HEK293 (cell line): Measurements from ENCODE around the gene SLC40A1.

Experiments
- BCL11A ChIP-seq: fragments of 450-650 bp; formaldehyde crosslinking; IDR thresholded peaks from 2 replicates; pipeline ENCODE4 v1.5.1; 2016; ENCODE audit warnings: low read depth, missing biosample characterization, missing genetic modification characterization
- GFI1B ChIP-seq: fragments of 450-650 bp; formaldehyde crosslinking; IDR thresholded peaks from 2 replicates; pipeline ENCODE4 v1.5.1; 2016; ENCODE audit warnings: missing biosample characterization, missing genetic modification characterization
- MYNN ChIP-seq: fragments of 450-650 bp; formaldehyde crosslinking; IDR thresholded peaks from 2 replicates; pipeline ENCODE4 v1.5.1; 2016; ENCODE audit warnings: missing biosample characterization, missing genetic modification characterization, borderline replicate concordance
- REPIN1 ChIP-seq: fragments of 450-650 bp; formaldehyde crosslinking; IDR thresholded peaks from 2 replicates; pipeline ENCODE4 v1.5.1; 2017; ENCODE audit warnings: missing biosample characterization, missing genetic modification characterization, low read depth
- SCRT1 ChIP-seq: fragments of 450-650 bp; formaldehyde crosslinking; IDR thresholded peaks from 2 replicates; pipeline ENCODE4 v1.5.1; 2016; ENCODE audit warnings: missing biosample characterization, missing genetic modification characterization, borderline replicate concordance
- TRIM28 ChIP-seq: IDR thresholded peaks from 2 replicates; pipeline ENCODE4 v1.6.1; 2011; ENCODE audit warnings: low read length, control low read depth, borderline replicate concordance
- ZBTB20 ChIP-seq: fragments of 450-650 bp; formaldehyde crosslinking; IDR thresholded peaks from 2 replicates; pipeline ENCODE4 v1.5.1; 2016; ENCODE audit warnings: missing biosample characterization, missing genetic modification characterization
- ZBTB7A ChIP-seq: fragments of 450-650 bp; formaldehyde crosslinking; IDR thresholded peaks from 2 replicates; pipeline ENCODE4 v1.5.1; 2016; ENCODE audit warnings: low read depth, missing biosample characterization, missing genetic modification characterization
- ZNF175 ChIP-seq: fragments of 450-650 bp; formaldehyde crosslinking; IDR thresholded peaks from 2 replicates; pipeline ENCODE4 v1.5.1; 2016; ENCODE audit warnings: missing biosample characterization, missing genetic modification characterization
- ZNF292 ChIP-seq: fragments of 450-650 bp; formaldehyde crosslinking; IDR thresholded peaks from 2 replicates; pipeline ENCODE4 v1.5.1; 2016; ENCODE audit warnings: low read depth, missing biosample characterization, missing genetic modification characterization, borderline replicate concordance
- ZNF311 ChIP-seq: fragments of 450-650 bp; formaldehyde crosslinking; IDR thresholded peaks from 2 replicates; pipeline ENCODE4 v1.5.1; 2017; ENCODE audit warnings: missing biosample characterization, missing genetic modification characterization, borderline replicate concordance
- ZNF366 ChIP-seq: fragments of 450-650 bp; formaldehyde crosslinking; conservative IDR thresholded peaks from 2 replicates; pipeline ENCODE4 v1.5.1; 2016; ENCODE audit warnings: missing biosample characterization, missing genetic modification characterization
- ZNF473 ChIP-seq: fragments of 450-650 bp; formaldehyde crosslinking; IDR thresholded peaks from 2 replicates; pipeline ENCODE4 v1.5.1; 2017; ENCODE audit warnings: missing biosample characterization, missing genetic modification characterization
- ZNF521 ChIP-seq: fragments of 450-650 bp; formaldehyde crosslinking; IDR thresholded peaks from 2 replicates; pipeline ENCODE4 v1.5.1; 2017; ENCODE audit warnings: missing biosample characterization, mild to moderate bottlenecking, missing genetic modification characterization
- ZNF571 ChIP-seq: fragments of 450-650 bp; formaldehyde crosslinking; IDR thresholded peaks from 2 replicates; pipeline ENCODE4 v1.5.0; 2017; ENCODE audit warnings: missing biosample characterization, missing genetic modification characterization
- ZNF585B ChIP-seq: fragments of 450-650 bp; formaldehyde crosslinking; IDR thresholded peaks from 2 replicates; pipeline ENCODE4 v1.5.1; 2016; ENCODE audit warnings: missing biosample characterization, missing genetic modification characterization
- ZNF624 ChIP-seq: fragments of 450-650 bp; formaldehyde crosslinking; IDR thresholded peaks from 2 replicates; pipeline ENCODE4 v1.5.1; 2017; ENCODE audit warnings: missing biosample characterization, missing genetic modification characterization
- ZNF747 ChIP-seq: fragments of 450-650 bp; formaldehyde crosslinking; IDR thresholded peaks from 2 replicates; pipeline ENCODE4 v1.5.1; 2016; ENCODE audit warnings: missing biosample characterization, missing genetic modification characterization
- ZSCAN16 ChIP-seq: fragments of 450-650 bp; formaldehyde crosslinking; IDR thresholded peaks from 2 replicates; pipeline ENCODE4 v1.5.1; 2016; ENCODE audit warnings: missing biosample characterization, missing genetic modification characterization
- TF ChIP-seq, protein P1 (sequence below): sonication (generic); formaldehyde crosslinking; IDR thresholded peaks from 2 replicates; pipeline ENCODE4 v1.8.1; 2022; ENCODE audit warnings: mild to moderate bottlenecking, moderate library complexity, missing genetic modification reagents
- TF ChIP-seq, protein P2 (sequence below): fragments of 450-650 bp; formaldehyde crosslinking; conservative IDR thresholded peaks from 2 replicates; pipeline ENCODE4 v1.5.1; 2016; ENCODE audit warnings: low read depth, missing biosample characterization, missing genetic modification characterization
- TF ChIP-seq, protein P3 (sequence below): fragments of 450-650 bp; formaldehyde crosslinking; IDR thresholded peaks from 2 replicates; pipeline ENCODE4 v1.5.1; 2016; ENCODE audit warnings: missing biosample characterization, missing genetic modification characterization
- TF ChIP-seq, protein P4 (sequence below): fragments of 450-650 bp; formaldehyde crosslinking; IDR thresholded peaks from 2 replicates; pipeline ENCODE4 v1.5.1; 2017; ENCODE audit warnings: missing biosample characterization, missing genetic modification characterization
- TF ChIP-seq, protein P5 (sequence below): IDR thresholded peaks from 2 replicates; pipeline ENCODE4 v1.6.1; 2011; ENCODE audit warnings: mild to moderate bottlenecking, low read depth, low read length, borderline replicate concordance
- TF ChIP-seq, protein P6 (sequence below): fragments of 450-650 bp; formaldehyde crosslinking; IDR thresholded peaks from 2 replicates; pipeline ENCODE4 v1.5.1; 2016; ENCODE audit warnings: missing biosample characterization, missing genetic modification characterization
- TF ChIP-seq, protein P7 (sequence below): fragments of 450-650 bp; formaldehyde crosslinking; IDR thresholded peaks from 2 replicates; pipeline ENCODE4 v1.5.1; 2016; ENCODE audit warnings: missing biosample characterization, missing genetic modification characterization

The SLC40A1 gene

DNA sequence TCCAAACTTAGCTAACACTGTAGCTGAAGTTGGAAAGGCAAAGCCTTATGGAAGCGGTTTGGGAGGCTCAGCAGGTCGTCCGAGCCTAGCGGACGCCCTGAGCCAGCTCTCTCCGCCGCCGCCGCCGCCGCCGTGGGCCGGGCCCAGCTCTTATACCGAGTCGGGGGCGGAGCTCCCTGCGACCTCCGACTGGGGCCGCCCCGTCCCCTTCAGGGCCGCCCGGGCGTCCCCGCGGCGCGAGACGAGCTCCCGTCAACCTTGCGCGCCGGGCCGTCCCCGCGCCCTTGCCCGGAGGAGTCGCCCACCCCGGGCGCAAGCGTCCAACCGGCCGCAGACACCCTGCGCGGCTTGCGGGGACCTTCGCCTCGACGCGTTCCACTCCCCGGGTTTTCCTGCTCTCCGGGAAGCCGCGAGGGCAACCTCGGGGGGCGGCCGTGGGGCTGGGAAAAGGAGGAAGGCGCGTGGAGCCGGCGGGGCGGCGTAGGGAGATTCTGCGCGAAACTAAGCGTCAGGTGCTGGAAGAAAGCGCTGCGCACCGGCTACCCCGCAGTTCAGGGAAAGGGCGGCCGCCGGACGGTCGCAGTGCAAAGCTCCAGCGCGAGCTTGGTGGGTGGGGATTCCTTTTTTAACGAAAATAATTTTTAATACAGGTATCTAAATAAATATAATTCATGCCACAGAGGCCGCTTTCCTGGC is at the start of gene SLC40A1 (continued):
- TF ChIP-seq ZNF175 (no peak), ZNF747 (tag by site-specific recombination) (no peak), ZNF585B (tag by site-specific recombination) (no peak), GFI1B (tag by site-specific recombination) (no peak), SCRT1 (tag by site-specific recombination) (no peak), ZSCAN16 (tag by site-specific recombination) (no peak), ZBTB20 (tag by site-specific recombination) (peak; percentile 85), ZNF473 (tag by site-specific recombination) (no peak), ZNF624 (tag by site-specific recombination) (no peak), ZNF366 (tag by site-specific recombination) (no peak), ZNF521 (tag by site-specific recombination) (no peak), ZNF311 (no peak), ZBTB7A (no peak), MYNN (tag by site-specific recombination) (no peak), TRIM28 (no peak), ZNF292 (tag by site-specific recombination) (no peak), BCL11A (tag by site-specific recombination) (no peak), REPIN1 (tag by site-specific recombination) (no peak), ZNF571 (tag by site-specific recombination) (no peak)
- TF ChIP-seq, protein P1, sequence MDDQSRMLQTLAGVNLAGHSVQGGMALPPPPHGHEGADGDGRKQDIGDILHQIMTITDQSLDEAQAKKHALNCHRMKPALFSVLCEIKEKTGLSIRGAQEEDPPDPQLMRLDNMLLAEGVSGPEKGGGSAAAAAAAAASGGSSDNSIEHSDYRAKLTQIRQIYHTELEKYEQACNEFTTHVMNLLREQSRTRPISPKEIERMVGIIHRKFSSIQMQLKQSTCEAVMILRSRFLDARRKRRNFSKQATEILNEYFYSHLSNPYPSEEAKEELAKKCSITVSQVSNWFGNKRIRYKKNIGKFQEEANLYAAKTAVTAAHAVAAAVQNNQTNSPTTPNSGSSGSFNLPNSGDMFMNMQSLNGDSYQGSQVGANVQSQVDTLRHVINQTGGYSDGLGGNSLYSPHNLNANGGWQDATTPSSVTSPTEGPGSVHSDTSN (CRISPR knock-in tag): peak; percentile 62
- TF ChIP-seq, protein P2, sequence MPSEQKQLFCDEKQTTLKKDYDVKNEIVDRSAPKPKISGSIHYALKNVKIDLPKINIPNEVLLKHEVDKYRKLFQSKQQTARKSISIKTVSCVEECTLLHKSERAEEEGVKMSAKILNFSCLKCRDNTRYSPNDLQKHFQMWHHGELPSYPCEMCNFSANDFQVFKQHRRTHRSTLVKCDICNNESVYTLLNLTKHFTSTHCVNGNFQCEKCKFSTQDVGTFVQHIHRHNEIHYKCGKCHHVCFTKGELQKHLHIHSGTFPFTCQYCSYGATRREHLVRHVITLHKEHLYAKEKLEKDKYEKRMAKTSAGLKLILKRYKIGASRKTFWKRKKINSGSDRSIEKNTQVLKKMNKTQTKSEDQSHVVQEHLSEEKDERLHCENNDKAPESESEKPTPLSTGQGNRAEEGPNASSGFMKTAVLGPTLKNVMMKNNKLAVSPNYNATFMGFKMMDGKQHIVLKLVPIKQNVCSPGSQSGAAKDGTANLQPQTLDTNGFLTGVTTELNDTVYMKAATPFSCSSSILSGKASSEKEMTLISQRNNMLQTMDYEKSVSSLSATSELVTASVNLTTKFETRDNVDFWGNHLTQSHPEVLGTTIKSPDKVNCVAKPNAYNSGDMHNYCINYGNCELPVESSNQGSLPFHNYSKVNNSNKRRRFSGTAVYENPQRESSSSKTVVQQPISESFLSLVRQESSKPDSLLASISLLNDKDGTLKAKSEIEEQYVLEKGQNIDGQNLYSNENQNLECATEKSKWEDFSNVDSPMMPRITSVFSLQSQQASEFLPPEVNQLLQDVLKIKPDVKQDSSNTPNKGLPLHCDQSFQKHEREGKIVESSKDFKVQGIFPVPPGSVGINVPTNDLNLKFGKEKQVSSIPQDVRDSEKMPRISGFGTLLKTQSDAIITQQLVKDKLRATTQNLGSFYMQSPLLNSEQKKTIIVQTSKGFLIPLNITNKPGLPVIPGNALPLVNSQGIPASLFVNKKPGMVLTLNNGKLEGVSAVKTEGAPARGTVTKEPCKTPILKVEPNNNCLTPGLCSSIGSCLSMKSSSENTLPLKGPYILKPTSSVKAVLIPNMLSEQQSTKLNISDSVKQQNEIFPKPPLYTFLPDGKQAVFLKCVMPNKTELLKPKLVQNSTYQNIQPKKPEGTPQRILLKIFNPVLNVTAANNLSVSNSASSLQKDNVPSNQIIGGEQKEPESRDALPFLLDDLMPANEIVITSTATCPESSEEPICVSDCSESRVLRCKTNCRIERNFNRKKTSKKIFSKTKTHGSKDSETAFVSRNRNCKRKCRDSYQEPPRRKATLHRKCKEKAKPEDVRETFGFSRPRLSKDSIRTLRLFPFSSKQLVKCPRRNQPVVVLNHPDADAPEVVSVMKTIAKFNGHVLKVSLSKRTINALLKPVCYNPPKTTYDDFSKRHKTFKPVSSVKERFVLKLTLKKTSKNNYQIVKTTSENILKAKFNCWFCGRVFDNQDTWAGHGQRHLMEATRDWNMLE (tag by site-specific recombination): no peak
- TF ChIP-seq, protein P3, sequence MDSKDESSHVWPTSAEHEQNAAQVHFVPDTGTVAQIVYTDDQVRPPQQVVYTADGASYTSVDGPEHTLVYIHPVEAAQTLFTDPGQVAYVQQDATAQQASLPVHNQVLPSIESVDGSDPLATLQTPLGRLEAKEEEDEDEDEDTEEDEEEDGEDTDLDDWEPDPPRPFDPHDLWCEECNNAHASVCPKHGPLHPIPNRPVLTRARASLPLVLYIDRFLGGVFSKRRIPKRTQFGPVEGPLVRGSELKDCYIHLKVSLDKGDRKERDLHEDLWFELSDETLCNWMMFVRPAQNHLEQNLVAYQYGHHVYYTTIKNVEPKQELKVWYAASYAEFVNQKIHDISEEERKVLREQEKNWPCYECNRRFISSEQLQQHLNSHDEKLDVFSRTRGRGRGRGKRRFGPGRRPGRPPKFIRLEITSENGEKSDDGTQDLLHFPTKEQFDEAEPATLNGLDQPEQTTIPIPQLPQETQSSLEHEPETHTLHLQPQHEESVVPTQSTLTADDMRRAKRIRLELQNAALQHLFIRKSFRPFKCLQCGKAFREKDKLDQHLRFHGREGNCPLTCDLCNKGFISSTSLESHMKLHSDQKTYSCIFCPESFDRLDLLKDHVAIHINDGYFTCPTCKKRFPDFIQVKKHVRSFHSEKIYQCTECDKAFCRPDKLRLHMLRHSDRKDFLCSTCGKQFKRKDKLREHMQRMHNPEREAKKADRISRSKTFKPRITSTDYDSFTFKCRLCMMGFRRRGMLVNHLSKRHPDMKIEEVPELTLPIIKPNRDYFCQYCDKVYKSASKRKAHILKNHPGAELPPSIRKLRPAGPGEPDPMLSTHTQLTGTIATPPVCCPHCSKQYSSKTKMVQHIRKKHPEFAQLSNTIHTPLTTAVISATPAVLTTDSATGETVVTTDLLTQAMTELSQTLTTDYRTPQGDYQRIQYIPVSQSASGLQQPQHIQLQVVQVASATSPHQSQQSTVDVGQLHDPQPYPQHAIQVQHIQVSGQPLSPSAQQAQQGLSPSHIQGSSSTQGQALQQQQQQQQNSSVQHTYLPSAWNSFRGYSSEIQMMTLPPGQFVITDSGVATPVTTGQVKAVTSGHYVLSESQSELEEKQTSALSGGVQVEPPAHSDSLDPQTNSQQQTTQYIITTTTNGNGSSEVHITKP (tag by site-specific recombination): peak; percentile 37; the same call in 1 of the 2 replicates
- TF ChIP-seq, protein P4, sequence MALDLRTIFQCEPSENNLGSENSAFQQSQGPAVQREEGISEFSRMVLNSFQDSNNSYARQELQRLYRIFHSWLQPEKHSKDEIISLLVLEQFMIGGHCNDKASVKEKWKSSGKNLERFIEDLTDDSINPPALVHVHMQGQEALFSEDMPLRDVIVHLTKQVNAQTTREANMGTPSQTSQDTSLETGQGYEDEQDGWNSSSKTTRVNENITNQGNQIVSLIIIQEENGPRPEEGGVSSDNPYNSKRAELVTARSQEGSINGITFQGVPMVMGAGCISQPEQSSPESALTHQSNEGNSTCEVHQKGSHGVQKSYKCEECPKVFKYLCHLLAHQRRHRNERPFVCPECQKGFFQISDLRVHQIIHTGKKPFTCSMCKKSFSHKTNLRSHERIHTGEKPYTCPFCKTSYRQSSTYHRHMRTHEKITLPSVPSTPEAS: no peak
- TF ChIP-seq, protein P5, sequence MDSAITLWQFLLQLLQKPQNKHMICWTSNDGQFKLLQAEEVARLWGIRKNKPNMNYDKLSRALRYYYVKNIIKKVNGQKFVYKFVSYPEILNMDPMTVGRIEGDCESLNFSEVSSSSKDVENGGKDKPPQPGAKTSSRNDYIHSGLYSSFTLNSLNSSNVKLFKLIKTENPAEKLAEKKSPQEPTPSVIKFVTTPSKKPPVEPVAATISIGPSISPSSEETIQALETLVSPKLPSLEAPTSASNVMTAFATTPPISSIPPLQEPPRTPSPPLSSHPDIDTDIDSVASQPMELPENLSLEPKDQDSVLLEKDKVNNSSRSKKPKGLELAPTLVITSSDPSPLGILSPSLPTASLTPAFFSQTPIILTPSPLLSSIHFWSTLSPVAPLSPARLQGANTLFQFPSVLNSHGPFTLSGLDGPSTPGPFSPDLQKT: no peak
- TF ChIP-seq, protein P6, sequence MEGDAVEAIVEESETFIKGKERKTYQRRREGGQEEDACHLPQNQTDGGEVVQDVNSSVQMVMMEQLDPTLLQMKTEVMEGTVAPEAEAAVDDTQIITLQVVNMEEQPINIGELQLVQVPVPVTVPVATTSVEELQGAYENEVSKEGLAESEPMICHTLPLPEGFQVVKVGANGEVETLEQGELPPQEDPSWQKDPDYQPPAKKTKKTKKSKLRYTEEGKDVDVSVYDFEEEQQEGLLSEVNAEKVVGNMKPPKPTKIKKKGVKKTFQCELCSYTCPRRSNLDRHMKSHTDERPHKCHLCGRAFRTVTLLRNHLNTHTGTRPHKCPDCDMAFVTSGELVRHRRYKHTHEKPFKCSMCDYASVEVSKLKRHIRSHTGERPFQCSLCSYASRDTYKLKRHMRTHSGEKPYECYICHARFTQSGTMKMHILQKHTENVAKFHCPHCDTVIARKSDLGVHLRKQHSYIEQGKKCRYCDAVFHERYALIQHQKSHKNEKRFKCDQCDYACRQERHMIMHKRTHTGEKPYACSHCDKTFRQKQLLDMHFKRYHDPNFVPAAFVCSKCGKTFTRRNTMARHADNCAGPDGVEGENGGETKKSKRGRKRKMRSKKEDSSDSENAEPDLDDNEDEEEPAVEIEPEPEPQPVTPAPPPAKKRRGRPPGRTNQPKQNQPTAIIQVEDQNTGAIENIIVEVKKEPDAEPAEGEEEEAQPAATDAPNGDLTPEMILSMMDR (tag by site-specific recombination): no peak
- TF ChIP-seq, protein P7, sequence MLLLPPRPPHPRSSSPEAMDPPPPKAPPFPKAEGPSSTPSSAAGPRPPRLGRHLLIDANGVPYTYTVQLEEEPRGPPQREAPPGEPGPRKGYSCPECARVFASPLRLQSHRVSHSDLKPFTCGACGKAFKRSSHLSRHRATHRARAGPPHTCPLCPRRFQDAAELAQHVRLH (tag by site-specific recombination): no peak
